Effector CD4-positive, alpha-beta T cell (primary cell): Measurements from ENCODE around the gene CCNQ.
"Not testable (repeated sequence)": the region's sequence is repeated elsewhere in the genome, so short reads cannot be mapped to it uniquely, and the experiment has no call there.

ENCODE experiments used
- DNase-seq: peaks from one replicate; pipeline ENCODE4 v3.0.0-alpha.2; 2020

The CCNQ gene

GRCh38 chrX:153622661-153623309 lies 23.8 kb upstream of the CCNQ start:
- no peak for DNase-seq

DNA sequence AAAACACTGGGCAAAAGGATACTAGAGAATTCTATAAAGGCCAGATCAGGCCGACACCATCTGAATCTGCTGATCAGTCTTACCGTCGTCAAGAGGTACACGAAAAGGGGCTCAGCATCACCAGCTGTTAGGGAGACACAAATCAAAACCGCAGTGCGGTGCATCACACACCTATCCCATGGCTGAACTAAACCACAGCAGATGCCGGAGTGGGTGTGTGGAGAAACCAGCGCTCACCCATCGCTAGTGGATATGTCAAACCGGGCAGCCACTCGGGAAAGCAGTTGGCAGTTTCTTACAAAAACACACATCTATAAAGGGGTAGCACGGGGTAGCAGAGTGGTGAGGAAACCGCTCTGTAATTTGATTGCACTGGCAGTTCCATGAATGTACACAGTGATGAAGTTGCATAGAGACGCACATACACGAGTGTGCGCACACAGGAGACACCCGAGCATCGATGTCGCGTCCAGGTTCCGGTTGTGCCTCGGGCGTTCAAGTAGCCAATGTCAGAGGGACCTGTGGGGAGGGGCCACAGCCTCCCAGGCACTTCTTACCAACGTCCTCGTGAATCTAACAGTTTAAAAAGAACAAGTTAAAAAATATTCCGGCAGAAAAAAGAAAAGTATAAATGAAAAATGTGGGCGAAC lies 23.1 kb upstream of the CCNQ start:
- no peak for DNase-seq

DNA sequence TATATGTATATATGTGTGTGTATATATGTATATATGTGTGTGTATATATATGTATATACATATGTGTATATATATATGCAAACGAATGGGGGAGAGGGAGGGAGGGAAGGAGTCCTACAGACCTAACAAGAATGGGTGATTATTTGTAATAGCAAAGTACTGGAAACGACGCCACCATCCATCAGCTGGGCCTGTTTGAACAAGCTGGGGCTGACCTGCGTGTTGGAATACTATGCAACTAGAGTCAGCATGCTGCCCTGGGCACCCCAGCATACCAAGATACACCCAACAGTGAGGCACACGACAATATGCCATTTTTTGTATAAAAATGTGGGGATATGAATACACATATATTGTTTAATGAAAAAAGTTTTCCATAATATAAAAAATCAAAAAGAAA lies 21.6 kb upstream of the CCNQ start:
- no peak for DNase-seq

DNA sequence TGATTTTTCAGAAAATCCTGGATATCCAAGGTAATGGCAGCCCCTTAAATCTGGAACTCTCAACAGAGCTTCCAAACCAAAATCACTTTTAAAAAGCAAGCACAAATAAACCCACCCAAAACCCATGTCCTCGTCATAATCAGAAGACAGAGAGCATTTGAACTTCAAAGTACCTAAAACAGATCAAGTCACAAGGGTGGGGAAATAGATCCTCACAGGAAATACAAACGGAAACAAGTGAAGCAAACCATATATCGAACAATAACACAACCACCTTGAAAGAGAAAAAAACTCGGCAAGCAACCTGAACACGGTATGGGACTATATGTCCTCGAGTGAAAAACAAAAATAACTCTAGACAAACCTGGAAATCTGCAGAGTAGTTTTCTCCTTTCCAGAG lies 15.9 kb upstream of the CCNQ start:
- DNase-seq: no peak

DNA sequence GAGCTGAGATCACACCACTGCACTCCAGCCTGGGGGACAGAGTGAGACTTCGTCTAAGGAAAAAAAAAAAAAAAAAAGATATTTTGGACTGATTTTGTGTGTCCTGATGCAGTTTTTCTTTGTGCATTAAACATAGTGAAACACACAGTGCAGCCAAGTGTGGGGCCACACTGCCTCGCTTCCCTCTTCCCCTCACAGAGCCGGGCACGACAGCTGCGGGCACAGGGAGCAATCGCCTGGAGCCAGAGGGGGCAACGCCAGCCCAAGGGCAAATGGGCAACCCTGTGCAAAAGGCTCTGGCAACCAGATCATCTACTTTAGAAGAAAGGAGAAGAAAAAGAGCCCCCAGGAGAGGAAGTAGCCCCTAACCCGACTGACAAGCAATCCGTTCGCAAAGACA lies 13.5 kb upstream of the CCNQ start:
- DNase-seq: no peak

DNA sequence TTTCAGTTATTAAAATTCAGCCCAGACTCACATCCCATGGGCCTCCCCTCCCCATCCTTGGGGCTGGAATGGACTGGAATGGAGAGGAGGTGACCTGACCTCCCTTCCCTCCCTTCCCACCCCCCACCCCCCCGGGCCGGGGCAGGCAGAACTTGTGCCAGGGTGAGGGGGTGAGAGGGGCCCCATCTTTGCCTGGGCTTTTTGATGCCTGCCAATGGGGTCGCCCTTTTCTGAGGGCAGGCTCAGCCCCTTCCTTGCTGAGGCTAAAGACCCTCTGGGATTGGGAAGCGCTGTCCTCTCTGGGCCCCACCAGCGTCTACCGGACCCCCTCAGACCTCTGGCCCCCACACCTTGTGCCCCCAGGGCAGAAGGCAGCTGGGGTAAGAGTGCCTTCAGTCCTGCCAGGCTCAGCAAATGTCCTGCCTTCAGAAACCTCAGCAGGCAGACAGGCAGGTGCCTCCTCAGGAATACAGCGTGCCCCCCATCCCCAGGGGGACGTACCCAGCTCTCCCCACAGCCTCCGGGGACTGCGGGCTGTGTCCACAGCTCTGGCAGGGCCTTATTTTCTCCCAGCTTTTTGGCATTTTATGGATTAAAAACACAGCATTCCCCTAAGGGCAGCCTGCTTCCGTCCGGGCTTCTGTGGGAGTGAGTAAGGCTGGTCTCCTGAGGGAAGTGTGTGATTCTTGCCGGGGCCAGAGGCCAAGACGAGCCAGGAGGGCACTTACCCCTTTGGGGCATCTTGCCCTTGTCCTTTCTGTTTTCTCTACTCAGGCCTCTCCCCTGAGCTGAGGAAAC lies 12.6 kb upstream of the CCNQ start:
- no peak for DNase-seq

GRCh38 chrX:153610836-153611213 lies 11.9 kb upstream of the CCNQ start:
- no peak for DNase-seq

DNA sequence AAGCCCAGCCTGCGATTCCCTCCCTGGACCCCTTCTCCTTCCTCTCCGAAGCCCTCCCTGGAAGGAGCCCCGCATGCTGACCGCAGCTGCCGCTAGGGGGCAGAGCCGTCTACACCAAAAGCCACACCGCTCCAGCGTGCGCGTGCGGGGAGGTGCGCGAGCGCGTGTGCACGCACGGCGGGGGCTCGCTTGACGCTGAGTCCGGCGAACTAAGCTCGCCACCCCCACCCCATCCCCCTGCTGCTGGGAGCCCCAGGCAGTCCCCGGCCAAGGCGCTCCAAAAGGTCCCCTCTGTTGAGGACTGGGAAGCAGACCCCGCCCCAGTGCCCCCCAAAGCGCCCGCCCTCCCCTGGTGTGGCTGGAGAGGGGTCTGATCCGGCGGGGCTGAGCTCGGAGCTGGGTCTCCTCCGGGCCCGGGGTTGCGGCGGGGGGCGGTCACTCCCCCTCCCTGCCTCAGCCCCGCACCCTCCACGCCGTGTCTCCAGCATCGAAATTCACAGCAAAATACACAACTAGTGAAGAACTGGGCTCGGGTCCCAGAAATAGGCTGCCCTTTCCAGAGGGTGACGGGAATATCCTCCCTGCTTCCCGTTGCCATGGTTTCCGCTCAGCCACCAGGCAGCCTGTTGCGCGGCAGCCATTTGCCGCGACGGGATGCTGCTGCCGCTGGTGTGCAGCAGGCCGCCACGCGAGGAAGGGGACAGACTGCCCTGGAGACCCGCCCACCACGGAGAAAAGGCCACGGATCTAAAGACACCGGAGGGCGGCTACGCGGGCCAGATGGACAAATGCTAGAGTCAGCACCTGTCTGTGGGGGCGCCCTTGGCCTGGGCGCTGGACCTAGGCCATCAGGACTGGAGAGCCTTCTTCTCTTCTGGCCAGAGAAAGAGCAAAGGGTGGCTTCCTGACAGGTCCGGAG lies 11.2 kb upstream of the CCNQ start:
- DNase-seq: peak; percentile 69

DNA sequence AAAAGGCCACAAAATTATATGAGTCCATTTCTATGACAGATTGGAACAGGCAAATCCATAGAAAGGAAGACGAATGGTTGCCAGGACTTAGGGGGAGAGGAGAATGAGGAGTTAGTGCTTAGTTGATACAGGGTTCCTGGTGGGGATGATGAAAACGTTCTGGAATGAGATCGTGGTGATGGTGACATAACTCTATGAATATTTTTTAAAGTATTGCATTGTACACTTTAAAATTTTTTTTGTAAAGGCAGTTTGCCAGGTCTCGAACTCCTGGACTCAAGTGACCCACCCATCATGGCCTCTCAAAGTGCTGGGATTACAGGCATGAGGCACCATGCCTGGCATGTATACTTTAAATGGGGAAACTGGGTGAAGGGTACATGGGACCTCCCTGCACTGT lies 9.9 kb upstream of the CCNQ start:
- DNase-seq: no peak

DNA sequence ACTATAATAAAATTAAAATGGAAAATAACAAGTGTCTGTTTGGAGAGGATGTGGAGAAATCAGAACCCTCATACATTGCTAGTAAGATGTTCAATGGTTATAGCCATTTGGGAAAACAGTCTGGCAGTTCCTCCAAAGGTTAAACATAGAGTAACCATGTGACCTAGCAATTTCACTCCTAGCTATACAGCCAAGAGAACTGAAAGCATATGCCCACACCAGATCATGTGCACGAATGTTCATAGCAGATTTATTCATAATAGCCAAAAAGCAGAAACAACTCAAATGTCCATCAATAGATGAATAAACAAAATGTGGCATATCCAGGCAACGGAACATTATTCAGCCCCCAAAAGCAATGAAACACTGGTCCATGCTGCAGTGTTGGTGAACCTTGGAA lies 9.4 kb upstream of the CCNQ start:
- no peak for DNase-seq

- DNase-seq: no peak
Observed at GRCh38 chrX:153606503-153606902, 7.6 kb upstream of the CCNQ start.

- not testable (repeated sequence) for DNase-seq
Observed at GRCh38 chrX:153604666-153605380, 5.9 kb upstream of the CCNQ start.

DNA sequence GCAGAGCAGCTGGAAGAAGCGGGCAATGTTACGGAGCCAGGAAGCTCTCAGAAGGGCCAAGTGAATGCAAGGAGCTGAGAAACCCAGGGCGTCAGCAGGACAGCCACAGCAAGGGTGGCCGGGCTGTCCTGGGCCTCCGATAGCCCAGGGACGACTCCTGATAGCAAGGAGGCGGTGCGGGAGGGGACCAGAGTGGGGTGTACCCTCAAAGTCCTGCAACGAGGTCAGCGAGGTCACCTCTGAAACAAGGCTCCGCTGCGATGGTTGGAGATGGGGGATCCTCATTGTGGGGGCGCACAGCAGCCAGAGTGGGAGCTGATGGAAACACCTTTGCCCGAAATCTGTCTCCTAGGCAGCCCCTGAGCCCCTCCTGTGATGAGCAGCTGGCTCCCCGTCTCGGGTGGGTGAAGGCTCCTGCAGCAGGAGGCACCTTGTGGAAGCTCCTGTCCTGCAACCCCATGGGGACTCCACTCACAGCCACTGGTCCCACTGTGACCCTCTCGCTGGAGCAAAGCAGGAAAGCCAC lies 4.3 kb upstream of the CCNQ start:
- no peak for DNase-seq

- no peak for DNase-seq
Observed at GRCh38 chrX:153602601-153603000, 3.7 kb upstream of the CCNQ start.

DNA sequence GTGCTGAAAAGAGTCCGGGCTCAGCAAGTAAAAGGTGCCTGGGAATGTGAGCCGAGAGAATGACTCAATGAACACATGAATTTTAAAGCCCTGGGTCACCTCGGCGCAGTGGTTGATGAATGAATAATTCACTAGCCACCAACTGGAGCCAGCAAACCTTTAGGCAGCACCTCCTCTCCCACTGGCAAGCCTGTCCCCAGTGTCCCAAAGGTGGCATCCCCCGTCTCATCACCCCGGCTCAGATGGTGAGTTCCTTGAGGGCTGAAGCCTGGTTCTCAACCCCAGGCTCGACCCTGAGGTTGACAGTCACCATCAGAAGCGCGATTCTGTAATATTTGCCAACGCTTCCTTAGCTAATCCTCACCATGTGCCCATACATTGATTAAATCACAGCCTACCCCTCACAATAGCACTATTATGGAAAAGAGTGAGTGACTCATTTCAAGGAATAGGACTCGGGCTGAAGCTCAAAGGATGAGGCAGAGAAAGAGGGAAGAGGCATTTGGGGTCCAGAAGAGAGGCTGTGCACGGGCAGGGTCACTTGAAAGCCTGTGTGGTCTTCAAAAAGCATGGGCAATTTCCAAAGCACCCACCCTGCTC lies 2.7 kb upstream of the CCNQ start:
- DNase-seq: no peak

GRCh38 chrX:153600921-153601320 lies 2.0 kb upstream of the CCNQ start:
- DNase-seq: no peak

- no peak for DNase-seq
Observed at GRCh38 chrX:153600032-153600373, 1.1 kb upstream of the CCNQ start.

GRCh38 chrX:153599192-153600031 lies 473 bp upstream of the CCNQ start:
- peak; percentile 75 for DNase-seq

- DNase-seq: no peak
Observed at GRCh38 chrX:153596981-153597750, 1.8 kb downstream of the CCNQ start.
